Measurements from ENCODE around the gene RNF43. TPM values are rescaled to one million over a fixed set of nuclear protein-coding genes. Genes with fewer than 3 reads are reported as not detected.

Gene RNF43
- total and polyA plus RNA-seq, 4 donors = 4.1 to 8.4 (median 5.1) TPM

DNA sequence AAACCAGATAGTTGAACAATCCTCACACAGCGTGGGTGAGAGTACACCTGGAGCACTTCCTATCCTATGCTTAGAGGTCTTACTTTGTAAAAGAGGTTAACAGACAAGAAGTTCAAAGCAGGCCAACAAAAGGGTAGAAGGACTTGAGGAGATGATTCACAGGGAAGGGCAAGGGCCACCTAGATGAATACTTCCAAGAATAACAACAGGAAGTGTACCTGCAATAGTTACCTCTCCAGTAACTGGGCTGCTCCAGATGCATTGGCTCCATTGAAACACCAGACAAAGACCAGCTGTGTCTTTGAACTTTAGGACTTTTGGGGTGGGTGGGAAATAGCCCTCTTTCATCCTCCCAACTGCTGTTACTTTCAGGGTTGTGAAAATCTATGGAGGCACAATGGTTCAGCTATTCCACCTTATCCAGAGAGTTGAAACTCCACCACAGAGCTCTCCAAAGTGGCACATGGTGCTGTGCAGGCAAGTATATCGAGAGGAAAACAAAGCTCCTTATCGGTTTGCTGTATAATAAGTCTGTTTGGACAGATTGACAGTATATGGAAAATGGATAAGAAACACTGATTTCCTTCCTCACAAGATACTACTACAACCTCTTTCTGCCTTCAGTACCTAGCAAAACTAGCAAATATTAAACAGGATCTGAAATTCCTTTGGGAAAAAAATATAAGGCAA is 22.7 kb downstream of the RNF43 start:
- H3K36me3 ChIP-seq (ENCODE audit: control insufficient read depth in 4 of 4, insufficient read depth in 3 of 4, low read depth in 1 of 4, low read length in 3 of 4) = no peaks in the 10 kb centered on the region

More for the DNA sequence above, 22.7 kb downstream of the RNF43 start:
- H3K27ac ChIP-seq (ENCODE audit: low read depth in 1 of 2, low read length in 2 of 2) = no peak overlapping the region
- H3K4me3 ChIP-seq (ENCODE audit: low read depth in 1 of 3, low read length in 3 of 3) = no peak overlapping the region
- no peaks in the 10 kb centered on the region for H3K27me3 ChIP-seq (ENCODE audit: control insufficient read depth in 4 of 4, insufficient read depth in 4 of 4, low read length in 3 of 4)
- H3K9me3 ChIP-seq (ENCODE audit: control insufficient read depth in 4 of 4, low read length in 3 of 4) = no peaks in the 10 kb centered on the region
- no peak for DNase-seq (ENCODE audit: low spot score)
- no peak overlapping the region for H3K9ac ChIP-seq (ENCODE audit: low read depth in 1 of 2, low read length in 2 of 2)
- H3K4me1 ChIP-seq (ENCODE audit: control insufficient read depth in 4 of 4, insufficient read depth in 4 of 4, low read length in 3 of 4) = peaks cover 8 to 41% (median 23%) of the 10 kb centered on the region in 4 donors
- WGBS = 88% methylated on average over 3 of the region's 3 CpGs
- no peak for TF ChIP-seq HNF4A (conservative IDR thresholded peaks at IDR 0.05)
- TF ChIP-seq GABPA (IDR thresholded peaks at IDR 0.05 in 1 of 2, conservative IDR thresholded peaks at IDR 0.05 in 1 of 2) = no peak
- TF ChIP-seq, protein P1, sequence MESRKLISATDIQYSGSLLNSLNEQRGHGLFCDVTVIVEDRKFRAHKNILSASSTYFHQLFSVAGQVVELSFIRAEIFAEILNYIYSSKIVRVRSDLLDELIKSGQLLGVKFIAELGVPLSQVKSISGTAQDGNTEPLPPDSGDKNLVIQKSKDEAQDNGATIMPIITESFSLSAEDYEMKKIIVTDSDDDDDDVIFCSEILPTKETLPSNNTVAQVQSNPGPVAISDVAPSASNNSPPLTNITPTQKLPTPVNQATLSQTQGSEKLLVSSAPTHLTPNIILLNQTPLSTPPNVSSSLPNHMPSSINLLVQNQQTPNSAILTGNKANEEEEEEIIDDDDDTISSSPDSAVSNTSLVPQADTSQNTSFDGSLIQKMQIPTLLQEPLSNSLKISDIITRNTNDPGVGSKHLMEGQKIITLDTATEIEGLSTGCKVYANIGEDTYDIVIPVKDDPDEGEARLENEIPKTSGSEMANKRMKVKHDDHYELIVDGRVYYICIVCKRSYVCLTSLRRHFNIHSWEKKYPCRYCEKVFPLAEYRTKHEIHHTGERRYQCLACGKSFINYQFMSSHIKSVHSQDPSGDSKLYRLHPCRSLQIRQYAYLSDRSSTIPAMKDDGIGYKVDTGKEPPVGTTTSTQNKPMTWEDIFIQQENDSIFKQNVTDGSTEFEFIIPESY (IDR thresholded peaks at IDR 0.05) = no peak
- TF ChIP-seq JUND (IDR thresholded peaks at IDR 0.05) = no peak
- no peak for TF ChIP-seq TAF1 (conservative IDR thresholded peaks at IDR 0.05)
- no peak for TF ChIP-seq NR2F2 (IDR thresholded peaks at IDR 0.05)
- TF ChIP-seq RXRA (IDR thresholded peaks at IDR 0.05) = no peak
- TF ChIP-seq FOXA1 (IDR thresholded peaks at IDR 0.05) = no peak
- TF ChIP-seq RAD21 (IDR thresholded peaks at IDR 0.05) = no peak
- TF ChIP-seq, protein P2, sequence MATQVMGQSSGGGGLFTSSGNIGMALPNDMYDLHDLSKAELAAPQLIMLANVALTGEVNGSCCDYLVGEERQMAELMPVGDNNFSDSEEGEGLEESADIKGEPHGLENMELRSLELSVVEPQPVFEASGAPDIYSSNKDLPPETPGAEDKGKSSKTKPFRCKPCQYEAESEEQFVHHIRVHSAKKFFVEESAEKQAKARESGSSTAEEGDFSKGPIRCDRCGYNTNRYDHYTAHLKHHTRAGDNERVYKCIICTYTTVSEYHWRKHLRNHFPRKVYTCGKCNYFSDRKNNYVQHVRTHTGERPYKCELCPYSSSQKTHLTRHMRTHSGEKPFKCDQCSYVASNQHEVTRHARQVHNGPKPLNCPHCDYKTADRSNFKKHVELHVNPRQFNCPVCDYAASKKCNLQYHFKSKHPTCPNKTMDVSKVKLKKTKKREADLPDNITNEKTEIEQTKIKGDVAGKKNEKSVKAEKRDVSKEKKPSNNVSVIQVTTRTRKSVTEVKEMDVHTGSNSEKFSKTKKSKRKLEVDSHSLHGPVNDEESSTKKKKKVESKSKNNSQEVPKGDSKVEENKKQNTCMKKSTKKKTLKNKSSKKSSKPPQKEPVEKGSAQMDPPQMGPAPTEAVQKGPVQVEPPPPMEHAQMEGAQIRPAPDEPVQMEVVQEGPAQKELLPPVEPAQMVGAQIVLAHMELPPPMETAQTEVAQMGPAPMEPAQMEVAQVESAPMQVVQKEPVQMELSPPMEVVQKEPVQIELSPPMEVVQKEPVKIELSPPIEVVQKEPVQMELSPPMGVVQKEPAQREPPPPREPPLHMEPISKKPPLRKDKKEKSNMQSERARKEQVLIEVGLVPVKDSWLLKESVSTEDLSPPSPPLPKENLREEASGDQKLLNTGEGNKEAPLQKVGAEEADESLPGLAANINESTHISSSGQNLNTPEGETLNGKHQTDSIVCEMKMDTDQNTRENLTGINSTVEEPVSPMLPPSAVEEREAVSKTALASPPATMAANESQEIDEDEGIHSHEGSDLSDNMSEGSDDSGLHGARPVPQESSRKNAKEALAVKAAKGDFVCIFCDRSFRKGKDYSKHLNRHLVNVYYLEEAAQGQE (IDR thresholded peaks at IDR 0.05) = no peak
- TF ChIP-seq HNF4G (IDR thresholded peaks at IDR 0.05) = no peak
- TF ChIP-seq YY1 (IDR thresholded peaks at IDR 0.05) = no peak
- TF ChIP-seq FOXA2 (IDR thresholded peaks at IDR 0.05) = no peak
- TF ChIP-seq SP1 (IDR thresholded peaks at IDR 0.05) = no peak
- TF ChIP-seq, protein P3, sequence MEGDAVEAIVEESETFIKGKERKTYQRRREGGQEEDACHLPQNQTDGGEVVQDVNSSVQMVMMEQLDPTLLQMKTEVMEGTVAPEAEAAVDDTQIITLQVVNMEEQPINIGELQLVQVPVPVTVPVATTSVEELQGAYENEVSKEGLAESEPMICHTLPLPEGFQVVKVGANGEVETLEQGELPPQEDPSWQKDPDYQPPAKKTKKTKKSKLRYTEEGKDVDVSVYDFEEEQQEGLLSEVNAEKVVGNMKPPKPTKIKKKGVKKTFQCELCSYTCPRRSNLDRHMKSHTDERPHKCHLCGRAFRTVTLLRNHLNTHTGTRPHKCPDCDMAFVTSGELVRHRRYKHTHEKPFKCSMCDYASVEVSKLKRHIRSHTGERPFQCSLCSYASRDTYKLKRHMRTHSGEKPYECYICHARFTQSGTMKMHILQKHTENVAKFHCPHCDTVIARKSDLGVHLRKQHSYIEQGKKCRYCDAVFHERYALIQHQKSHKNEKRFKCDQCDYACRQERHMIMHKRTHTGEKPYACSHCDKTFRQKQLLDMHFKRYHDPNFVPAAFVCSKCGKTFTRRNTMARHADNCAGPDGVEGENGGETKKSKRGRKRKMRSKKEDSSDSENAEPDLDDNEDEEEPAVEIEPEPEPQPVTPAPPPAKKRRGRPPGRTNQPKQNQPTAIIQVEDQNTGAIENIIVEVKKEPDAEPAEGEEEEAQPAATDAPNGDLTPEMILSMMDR (IDR thresholded peaks at IDR 0.05; ENCODE audit: low read depth, low read length, missing input control) = no peak
- TF ChIP-seq, protein P4, sequence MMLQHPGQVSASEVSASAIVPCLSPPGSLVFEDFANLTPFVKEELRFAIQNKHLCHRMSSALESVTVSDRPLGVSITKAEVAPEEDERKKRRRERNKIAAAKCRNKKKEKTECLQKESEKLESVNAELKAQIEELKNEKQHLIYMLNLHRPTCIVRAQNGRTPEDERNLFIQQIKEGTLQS (IDR thresholded peaks at IDR 0.05) = no peak
